Mucosa of gallbladder (tissue), 1 donor: ENCODE data around the gene UGT1A7. TPM values are rescaled to one million over a fixed set of nuclear protein-coding genes. Genes with fewer than 3 reads are reported as not detected.
A peak's percentile ranks its signal among the peaks of the same experiment; 100 is the strongest.
"Not testable (repeated sequence)": the region's sequence is repeated elsewhere in the genome, so short reads cannot be mapped to it uniquely, and the experiment has no call there.

Experiments
- DNase-seq: peaks from one replicate; pipeline ENCODE4 v3.0.0-alpha.2; 2020; ENCODE audit warnings: low spot score
- total RNA-seq: library from RNA; stranded (reverse); gene quantifications from one replicate; pipeline ENCODE4 v1.2.1, GENCODE V29; 2021
- donor health status: DM: no; HTN: no; CAD: no.

UGT1A7 gene
- total RNA-seq, 1 donor from 2014 or later = 2.2 TPM

GRCh38 chr2:233712611-233713261 is 31.0 kb downstream of the UGT1A7 start, which contains the start of gene UGT1A5:
Gene UGT1A5, plus strand, starts transcription at chr2:233712907. Its CDS starts 85 bp downstream, at chr2:233712992.
- peak; percentile 69 for DNase-seq

GRCh38 chr2:233713262-233713615 is 31.5 kb downstream of the UGT1A7 start:
- DNase-seq = no peak

GRCh38 chr2:233714121-233714520 is 32.4 kb downstream of the UGT1A7 start:
- no peak for DNase-seq

GRCh38 chr2:233718552-233718951 is 36.9 kb downstream of the UGT1A7 start, which contains the start of gene UGT1A4:
Gene UGT1A4, plus strand, starts transcription at chr2:233718736. Its CDS starts 85 bp downstream, at chr2:233718821.
- no peak for DNase-seq

- no peak for DNase-seq
These were observed 47.1 kb downstream of the UGT1A7 start, which contains the start of gene UGT1A3 for GRCh38 chr2:233728723-233729301. Gene UGT1A3, plus strand, starts transcription at chr2:233729042. Its CDS starts 85 bp downstream, at chr2:233729127.

- peak; percentile 44 for DNase-seq
These were observed 55.4 kb downstream of the UGT1A7 start for GRCh38 chr2:233736868-233737653.

- DNase-seq = no peak
These were observed 59.2 kb downstream of the UGT1A7 start for GRCh38 chr2:233740870-233741269.

- DNase-seq = no peak
These were observed 62.0 kb downstream of the UGT1A7 start for GRCh38 chr2:233743464-233744259.

GRCh38 chr2:233745073-233745755 is 63.5 kb downstream of the UGT1A7 start:
- no peak for DNase-seq

GRCh38 chr2:233745838-233746237 is 64.1 kb downstream of the UGT1A7 start:
- not testable (repeated sequence) for DNase-seq

GRCh38 chr2:233746475-233747282 is 65.0 kb downstream of the UGT1A7 start:
- no peak for DNase-seq

GRCh38 chr2:233747283-233747544 is 65.5 kb downstream of the UGT1A7 start:
- no peak for DNase-seq

GRCh38 chr2:233750689-233751088 is 69.0 kb downstream of the UGT1A7 start:
- DNase-seq = not testable (repeated sequence)

- not testable (repeated sequence) for DNase-seq
These were observed 69.7 kb downstream of the UGT1A7 start for GRCh38 chr2:233751212-233752009.

GRCh38 chr2:233754872-233755611 is 73.3 kb downstream of the UGT1A7 start:
- DNase-seq = no peak

GRCh38 chr2:233756429-233757081 is 74.9 kb downstream of the UGT1A7 start:
- DNase-seq = peak; percentile 56

- no peak for DNase-seq
These were observed 76.4 kb downstream of the UGT1A7 start for GRCh38 chr2:233758141-233758540.

- DNase-seq = no peak
These were observed 77.1 kb downstream of the UGT1A7 start for GRCh38 chr2:233758849-233759248.
